K562 (cell line): ENCODE data around the gene WDR47. TPM values are rescaled to one million over a fixed set of nuclear protein-coding genes. Genes with fewer than 3 reads are reported as not detected.

ENCODE experiments used
- ATAC-seq: fragments of 200-7000 bp; cut with Tn5 transposase; 3 replicates; pipeline ENCODE4 v1.9.1; 2020; ENCODE audit warnings: moderate library complexity
- BruUV-seq: library from RNA; stranded (reverse); fragments of 400-500 nt; replicated peaks from 2 replicates; lab custom pipeline; 2021; lab: Mats Ljungman, UMichigan
- CTCF ChIA-PET: fragments of 300-600 bp; formaldehyde crosslinking; extraction: SDS; loops from one replicate; lab custom pipeline; 2021; ENCODE audit warnings: low intra/inter-chr PET ratio; lab: Yijun Ruan, JAX
- POLR2A ChIA-PET: fragments of 300-600, 350-650 bp; sonication (Branson Sonifier 250); formaldehyde crosslinking; extraction: SDS; loops from one replicate; lab custom pipeline; 2021; ENCODE audit warnings: antibody characterized with exemption, inconsistent platforms; lab: Yijun Ruan, JAX
- DNase-seq, 4 experiments: peaks; one replicate each; pipeline versions ENCODE4 v3.0.0 to v3.0.0-alpha.2; 2011 to 2018; ENCODE audit warnings: low spot score in 3 of 4, mixed read lengths in 3 of 4; ENCODE audit errors: extremely low read depth in 1 of 4
- FAIRE-seq: peaks from 2 replicates; lab custom pipeline; 2011; peaks lifted over from hg19 to GRCh38; lab: Jason Lieb, UNC
- H2AFZ ChIP-seq: 2 replicates; pipeline ENCODE4 v1.6.0; 2011; ENCODE audit warnings: low read depth, low read length, control low read depth, inconsistent platforms
- H3K27ac ChIP-seq: fragments of 200-600 bp; 3 replicates; pipeline ENCODE4 v1.8.0; 2011; ENCODE audit warnings: low read depth, mild to moderate bottlenecking, control low read depth, inconsistent platforms, low read length, moderate library complexity, mixed read lengths; ENCODE audit errors: extremely low read depth
- H3K27me3 ChIP-seq, 2 experiments: fragments of 300-600 bp in 1 of 2; 2 replicates in 1 of 2; 3 replicates in 1 of 2; pipeline versions ENCODE4 v1.6.0 to v1.8.0; 2011; ENCODE audit warnings: inconsistent platforms in 2 of 2, low read length in 2 of 2, mild to moderate bottlenecking in 1 of 2, mixed read lengths in 1 of 2, moderate library complexity in 1 of 2; ENCODE audit not compliant: control insufficient read depth in 2 of 2, insufficient read depth in 2 of 2
- H3K36me3 ChIP-seq: fragments of 300-600 bp; 3 replicates; pipeline ENCODE4 v1.8.0; 2011; ENCODE audit warnings: mild to moderate bottlenecking, low read length, inconsistent platforms; ENCODE audit not compliant: control insufficient read depth, insufficient read depth
- H3K4me1 ChIP-seq, 2 experiments: fragments of 200-600 bp in 1 of 2; replicated peaks in 1 of 2; 2 replicates in 1 of 2; 3 replicates in 1 of 2; pipeline versions ENCODE4 v1.5.1 to v1.8.0; 2011; ENCODE audit warnings: inconsistent platforms in 2 of 2, low read length in 2 of 2, mild to moderate bottlenecking in 1 of 2, mixed read lengths in 1 of 2, moderate library complexity in 1 of 2; ENCODE audit not compliant: control insufficient read depth in 2 of 2, insufficient read depth in 2 of 2
- H3K4me2 ChIP-seq: 2 replicates; pipeline ENCODE4 v1.6.1; 2011; ENCODE audit warnings: low read length, control low read depth, inconsistent platforms, mixed read lengths; ENCODE audit not compliant: insufficient read depth
- H3K4me3 ChIP-seq: fragments of 200-600 bp; sonication (generic), shearing (Covaris generic); 2 replicates; pipeline ENCODE4 v1.5.1; 2016; ENCODE audit warnings: control low read depth, inconsistent platforms
- H3K79me2 ChIP-seq: fragments of 200-600 bp; 3 replicates; pipeline ENCODE4 v1.8.0; 2011; ENCODE audit warnings: low read length, inconsistent platforms; ENCODE audit not compliant: control insufficient read depth, insufficient read depth
- H3K9ac ChIP-seq, 2 experiments: 2 replicates each; pipeline versions ENCODE4 v1.6.0 to v1.6.1; 2011; ENCODE audit warnings: low read depth in 2 of 2, low read length in 2 of 2, control low read depth in 1 of 2, inconsistent platforms in 1 of 2, mild to moderate bottlenecking in 1 of 2, mixed read lengths in 1 of 2; ENCODE audit not compliant: insufficient read depth in 1 of 2
- H3K9me1 ChIP-seq: one replicate; pipeline ENCODE4 v1.6.0; 2011; ENCODE audit warnings: inconsistent platforms, mild to moderate bottlenecking, low read length, moderate library complexity; ENCODE audit not compliant: control insufficient read depth, insufficient read depth
- H3K9me3 ChIP-seq: replicated peaks from 2 replicates; pipeline ENCODE4 v1.5.1; 2011; ENCODE audit warnings: low read depth, low read length, inconsistent platforms; ENCODE audit not compliant: control insufficient read depth, insufficient read depth
- H4K20me1 ChIP-seq: replicated peaks from 2 replicates; pipeline ENCODE4 v1.6.1; 2011; ENCODE audit warnings: low read length, inconsistent platforms, mixed read lengths; ENCODE audit not compliant: control insufficient read depth, insufficient read depth
- ETV5 ChIP-seq: sonication (generic); formaldehyde crosslinking; IDR thresholded peaks from 2 replicates; pipeline ENCODE4 v1.4.0; 2020; ENCODE audit warnings: low read depth, mild to moderate bottlenecking, missing genetic modification reagents
- KLF13 ChIP-seq: fragments of 450-650 bp; IDR thresholded peaks from 2 replicates; pipeline ENCODE4 v1.6.1; 2016; ENCODE audit warnings: missing genetic modification characterization, low read depth, mild to moderate bottlenecking, missing compliant biosample characterization, moderate library complexity, borderline replicate concordance
- NFE2 ChIP-seq: IDR thresholded peaks from 2 replicates; pipeline ENCODE4 v1.6.1; 2014; ENCODE audit warnings: antibody characterized with exemption, low read depth
- NR2F6 ChIP-seq: fragments of 450-650 bp; formaldehyde crosslinking; IDR thresholded peaks from 2 replicates; pipeline ENCODE4 v1.4.0; 2020; ENCODE audit warnings: mild to moderate bottlenecking
- PHB ChIP-seq: fragments of 250-450 bp; sonication (Bioruptor Pico); IDR thresholded peaks from 2 replicates; pipeline ENCODE4 v1.5.0; 2021
- TEAD2 ChIP-seq: fragments of 450-650 bp; IDR thresholded peaks from 2 replicates; pipeline ENCODE4 v1.6.1; 2016; ENCODE audit warnings: missing genetic modification characterization, control low read depth, missing compliant biosample characterization
- WHSC1 ChIP-seq: IDR thresholded peaks from one replicate; pipeline ENCODE4 v1.6.1; 2012; ENCODE audit warnings: low read length, control low read depth, inconsistent platforms
- ZC3H4 ChIP-seq: sonication (generic); formaldehyde crosslinking; IDR thresholded peaks from 2 replicates; pipeline ENCODE4 v1.9.0; 2021; ENCODE audit warnings: missing genetic modification reagents, borderline replicate concordance
- ZNF224 ChIP-seq: sonication (generic); formaldehyde crosslinking; IDR thresholded peaks from 2 replicates; pipeline ENCODE4 v1.8.0; 2022; ENCODE audit warnings: mild to moderate bottlenecking, missing genetic modification reagents
- ZNF232 ChIP-seq: sonication (generic); formaldehyde crosslinking; IDR thresholded peaks from 2 replicates; pipeline ENCODE4 v1.8.0; 2022; ENCODE audit warnings: mild to moderate bottlenecking, missing genetic modification reagents
- WGBS: fragments of 100-300 bp; shearing (Covaris generic); methylation state at CpG from one replicate; pipeline ENCODE4 v1.1.6; 2016; ENCODE audit warnings: low coverage, mixed read lengths; ENCODE audit not compliant: insufficient coverage; ENCODE audit errors: missing lambda C conversion rate; 5-methylcytosine and 5-hydroxymethylcytosine counted together
- in situ Hi-C: fragments of 300-500 bp; cut with MboI; formaldehyde crosslinking; loops from 4 replicates; pipeline ENCODE4 v1.15.0; 2018; ENCODE audit warnings: inconsistent platforms, mixed read lengths
- intact Hi-C: fragments of 100-400 bp; cut with micrococcal nuclease; formaldehyde crosslinking; loops from 2 replicates; pipeline ENCODE4 v1.14.2; 2022
- polyA plus RNA-seq, 8 experiments: library from polyadenylated mRNA; depleted of rRNA in 4 of 8; stranded (reverse) in 5 of 8; unstranded in 3 of 8; fragments of >200 nt; fragmentation: Nextera tagmentation in 2 of 8; fragmentation: Illumina TruSeq in 1 of 8; extraction: Ambion mirVana in 2 of 8; extraction: Trizol in 1 of 8; gene quantifications; 2 replicates each; pipeline versions ENCODE4 v1.2.1 to v1.2.3, GENCODE V29; 2011 to 2014; ENCODE audit warnings: inconsistent platforms in 1 of 8, missing spikeins in 1 of 8
- total RNA-seq, 7 experiments: library from RNA; depleted of rRNA in 6 of 7; stranded (reverse); fragments of >200 nt in 6 of 7; fragmentation: Illumina TruSeq in 2 of 7; extraction: Trizol in 2 of 7; gene quantifications; 2 replicates each; pipeline versions ENCODE4 v1.2.1 to v1.2.3, GENCODE V29; 2011 to 2021; ENCODE audit warnings: low replicate concordance in 1 of 7
- TF ChIP-seq, protein P1 (sequence below): IDR thresholded peaks from 3 replicates; pipeline ENCODE4 v1.6.1; 2011; ENCODE audit warnings: borderline replicate concordance, mild to moderate bottlenecking, moderate library complexity; ENCODE audit not compliant: insufficient read length; ENCODE audit errors: extremely low read depth
- TF ChIP-seq, protein P2 (sequence below): fragments of 450-650 bp; formaldehyde crosslinking; IDR thresholded peaks from 2 replicates; pipeline ENCODE4 v1.4.0; 2022; ENCODE audit warnings: missing genetic modification characterization
- TF ChIP-seq, protein P3 (sequence below): fragments of 250-450 bp; sonication (Bioruptor Pico); IDR thresholded peaks from 2 replicates; pipeline ENCODE4 v1.5.0; 2021; ENCODE audit warnings: mild to moderate bottlenecking, moderate library complexity

WDR47 gene
- total and polyA plus RNA-seq, 9 of the 15 experiments (the other 6 are each of a cell fraction or from before 2014, with no cell fraction given) = 1.3 to 10.1 (median 4.9) TPM

DNA sequence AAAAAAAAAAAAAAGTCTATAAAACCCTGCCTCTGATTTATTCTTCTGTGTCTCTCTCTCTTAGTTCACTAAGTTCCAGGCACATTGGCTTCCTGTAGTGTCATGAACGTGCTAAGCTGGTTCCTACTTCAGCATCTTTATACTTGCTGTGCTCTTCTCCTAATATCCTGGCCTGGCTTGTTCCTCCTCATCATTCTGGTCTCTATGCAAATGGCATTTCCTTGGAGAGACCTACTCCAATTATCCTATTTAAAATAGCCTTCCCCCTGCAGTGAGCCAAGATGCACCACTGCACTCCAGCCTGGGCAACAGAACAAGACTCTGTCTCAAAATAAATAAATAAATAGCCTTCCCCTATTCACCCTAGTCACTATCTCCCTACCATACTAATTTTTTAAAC lies 69.0 kb downstream of the WDR47 start:
- Histone ChIP-seq H3K9me3 (no peaks in the 10 kb centered on the region), H3K27me3 (no peaks in the 10 kb centered on the region), H3K36me3 (peaks cover 8% of the 10 kb centered on the region; the same call in 1 of the 3 replicates), H3K9me1 (no peaks in the 10 kb centered on the region), H3K27ac (no peak overlapping the region), H3K9ac (no peak overlapping the region), H3K79me2 (no peaks in the 10 kb centered on the region), H2AFZ (no peak overlapping the region), H4K20me1 (no peaks in the 10 kb centered on the region), H3K4me2 (no peak overlapping the region), H3K4me3 (no peak overlapping the region), H3K4me1 (peaks cover 0 to 4% of the 10 kb centered on the region in 2 experiments; a peak in 2 of 5 replicates)
- DNase-seq = no peak
- in situ Hi-C loops = no loop called here
- ATAC-seq = no peak
- ChIA-PET CTCF (no interaction called here), POLR2A (interaction anchor here (1.1 to 3.1 kb wide), 3 partner anchors 9 to 16 kb away, joined by 3 to 8 read pairs (median 7); partner anchors contain the start of gene CLCC1)
- WGBS = 56% methylated on average over 1 of the region's 1 CpG
- intact Hi-C loops = no loop called here
- FAIRE-seq = no peak
- BruUV-seq = no TSS peak
- TF ChIP-seq ETV5 (CRISPR knock-in tag) (no peak), WHSC1 (no peak), NR2F6 (CRISPR knock-in tag) (no peak), KLF13 (no peak), ZNF224 (no peak), ZC3H4 (CRISPR knock-in tag) (no peak), TEAD2 (tag) (no peak), ZNF232 (CRISPR knock-in tag) (no peak), PHB (CRISPR knock-in tag) (no peak), NFE2 (no peak)
- TF ChIP-seq, protein P1, sequence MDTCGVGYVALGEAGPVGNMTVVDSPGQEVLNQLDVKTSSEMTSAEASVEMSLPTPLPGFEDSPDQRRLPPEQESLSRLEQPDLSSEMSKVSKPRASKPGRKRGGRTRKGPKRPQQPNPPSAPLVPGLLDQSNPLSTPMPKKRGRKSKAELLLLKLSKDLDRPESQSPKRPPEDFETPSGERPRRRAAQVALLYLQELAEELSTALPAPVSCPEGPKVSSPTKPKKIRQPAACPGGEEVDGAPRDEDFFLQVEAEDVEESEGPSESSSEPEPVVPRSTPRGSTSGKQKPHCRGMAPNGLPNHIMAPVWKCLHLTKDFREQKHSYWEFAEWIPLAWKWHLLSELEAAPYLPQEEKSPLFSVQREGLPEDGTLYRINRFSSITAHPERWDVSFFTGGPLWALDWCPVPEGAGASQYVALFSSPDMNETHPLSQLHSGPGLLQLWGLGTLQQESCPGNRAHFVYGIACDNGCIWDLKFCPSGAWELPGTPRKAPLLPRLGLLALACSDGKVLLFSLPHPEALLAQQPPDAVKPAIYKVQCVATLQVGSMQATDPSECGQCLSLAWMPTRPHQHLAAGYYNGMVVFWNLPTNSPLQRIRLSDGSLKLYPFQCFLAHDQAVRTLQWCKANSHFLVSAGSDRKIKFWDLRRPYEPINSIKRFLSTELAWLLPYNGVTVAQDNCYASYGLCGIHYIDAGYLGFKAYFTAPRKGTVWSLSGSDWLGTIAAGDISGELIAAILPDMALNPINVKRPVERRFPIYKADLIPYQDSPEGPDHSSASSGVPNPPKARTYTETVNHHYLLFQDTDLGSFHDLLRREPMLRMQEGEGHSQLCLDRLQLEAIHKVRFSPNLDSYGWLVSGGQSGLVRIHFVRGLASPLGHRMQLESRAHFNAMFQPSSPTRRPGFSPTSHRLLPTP = no peak
- TF ChIP-seq, protein P2, sequence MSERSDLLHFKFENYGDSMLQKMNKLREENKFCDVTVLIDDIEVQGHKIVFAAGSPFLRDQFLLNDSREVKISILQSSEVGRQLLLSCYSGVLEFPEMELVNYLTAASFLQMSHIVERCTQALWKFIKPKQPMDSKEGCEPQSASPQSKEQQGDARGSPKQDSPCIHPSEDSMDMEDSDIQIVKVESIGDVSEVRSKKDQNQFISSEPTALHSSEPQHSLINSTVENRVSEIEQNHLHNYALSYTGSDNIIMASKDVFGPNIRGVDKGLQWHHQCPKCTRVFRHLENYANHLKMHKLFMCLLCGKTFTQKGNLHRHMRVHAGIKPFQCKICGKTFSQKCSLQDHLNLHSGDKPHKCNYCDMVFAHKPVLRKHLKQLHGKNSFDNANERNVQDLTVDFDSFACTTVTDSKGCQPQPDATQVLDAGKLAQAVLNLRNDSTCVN (CRISPR knock-in tag) = no peak
- TF ChIP-seq, protein P3, sequence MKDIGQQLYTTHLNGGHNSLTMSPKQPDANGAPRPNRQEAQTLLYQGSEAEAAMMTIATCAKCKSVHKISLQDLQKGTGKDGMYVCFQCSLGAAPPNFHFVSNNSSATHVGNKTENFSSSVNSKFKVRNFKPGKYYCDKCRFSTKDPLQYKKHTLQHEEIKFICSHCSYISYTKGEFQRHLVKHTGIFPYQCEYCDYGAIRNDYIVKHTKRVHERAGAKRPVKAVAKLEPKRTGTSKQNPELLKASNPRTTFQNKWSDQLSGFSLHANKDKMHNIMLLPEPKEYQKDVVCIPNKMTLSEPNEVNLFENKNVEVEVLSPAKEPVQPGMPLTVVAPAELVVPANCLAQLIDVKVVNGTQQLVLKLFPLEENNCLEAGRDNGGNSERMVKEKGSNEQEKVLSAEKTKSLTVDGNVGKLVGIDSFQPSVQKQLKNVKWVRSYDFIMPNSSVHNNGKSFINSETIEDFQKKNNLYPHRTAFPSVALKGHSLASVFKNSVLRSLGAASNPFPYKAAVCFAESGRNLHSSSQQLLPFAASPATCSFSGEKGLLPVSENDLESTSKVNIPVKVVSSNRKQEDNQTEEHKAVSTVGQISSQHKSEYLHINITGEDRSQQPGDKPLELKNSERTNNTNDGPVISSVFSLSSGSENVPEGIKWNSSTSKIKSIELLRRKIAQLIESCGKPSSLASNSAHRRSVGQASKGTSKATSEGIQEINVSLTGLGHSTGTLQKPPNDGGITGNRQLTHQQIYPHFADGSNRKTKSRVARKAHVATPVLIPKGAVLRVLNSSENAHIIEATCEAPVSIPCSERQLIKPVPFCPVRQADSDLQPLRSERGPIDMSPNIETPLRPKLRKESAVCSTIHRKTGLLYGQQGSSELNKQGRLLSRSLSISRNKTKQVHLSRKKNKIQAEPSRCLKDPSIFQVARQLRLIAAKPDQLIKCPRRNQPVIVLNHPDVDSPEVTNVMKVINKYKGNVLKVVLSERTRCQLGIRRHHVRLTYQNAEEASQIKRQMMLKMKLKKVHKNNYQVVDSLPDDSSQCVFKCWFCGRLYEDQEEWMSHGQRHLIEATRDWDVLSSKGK (CRISPR knock-in tag) = no peak
